K562 (cell line): ENCODE measurements around the gene SH3BGRL2. TPM values are rescaled to one million over a fixed set of nuclear protein-coding genes. Genes with fewer than 3 reads are reported as not detected.

Experiments used
- ETV6 ChIP-seq, 3 experiments: fragments of 150-350 bp in 1 of 3; sonication (generic) in 1 of 3; formaldehyde crosslinking in 1 of 3; IDR thresholded peaks; 2 replicates each; pipeline versions ENCODE4 v1.6.1 to v1.8.0; 2014 to 2022; ENCODE audit warnings: borderline replicate concordance in 2 of 3, low read depth in 2 of 3, antibody characterized with exemption in 1 of 3, low read length in 1 of 3, mild to moderate bottlenecking in 1 of 3, missing genetic modification reagents in 1 of 3
- GATAD2B ChIP-seq: fragments of 450-650 bp; IDR thresholded peaks from 2 replicates; pipeline ENCODE4 v1.6.1; 2017; ENCODE audit warnings: mild to moderate bottlenecking, borderline replicate concordance
- HCFC1 ChIP-seq: IDR thresholded peaks from 2 replicates; pipeline ENCODE4 v1.6.1; 2012; ENCODE audit warnings: low read depth, low read length, improper control_type of control experiment
- HMG20B ChIP-seq: fragments of 250-450 bp; sonication (Bioruptor Pico); IDR thresholded peaks from 2 replicates; pipeline ENCODE4 v1.5.0; 2021; ENCODE audit warnings: mild to moderate bottlenecking
- MAZ ChIP-seq, 2 experiments: fragments of 450-650 bp in 1 of 2; sonication (generic) in 1 of 2; formaldehyde crosslinking; IDR thresholded peaks in 1 of 2; conservative IDR thresholded peaks in 1 of 2; 2 replicates each; pipeline versions ENCODE4 v1.4.0 to v1.5.0; 2020; ENCODE audit warnings: mild to moderate bottlenecking in 1 of 2, missing genetic modification reagents in 1 of 2
- MYNN ChIP-seq, 2 experiments: sonication (generic); formaldehyde crosslinking in 1 of 2; IDR thresholded peaks; 2 replicates each; pipeline versions ENCODE4 v1.5.0 to v1.6.1; 2016 to 2020; ENCODE audit warnings: antibody characterized with exemption in 1 of 2, missing genetic modification reagents in 1 of 2
- NRF1 ChIP-seq, 2 experiments: fragments of 450-650 bp; IDR thresholded peaks in 1 of 2; conservative IDR thresholded peaks in 1 of 2; 2 replicates each; pipeline ENCODE4 v1.6.1; 2014; ENCODE audit warnings: mild to moderate bottlenecking in 2 of 2
- POLR2A ChIP-seq: fragments of 450-650 bp; conservative IDR thresholded peaks from 2 replicates; pipeline ENCODE4 v1.6.1; 2016
- PRMT5 ChIP-seq: sonication (generic); formaldehyde crosslinking; IDR thresholded peaks from 2 replicates; pipeline ENCODE4 v1.5.0; 2020; ENCODE audit warnings: missing genetic modification reagents
- SPI1 ChIP-seq: IDR thresholded peaks from 2 replicates; pipeline ENCODE4 v1.6.1; 2011; ENCODE audit warnings: low read depth, low read length, control low read depth, borderline replicate concordance
- TAF1 ChIP-seq: IDR thresholded peaks from 2 replicates; pipeline ENCODE4 v1.6.1; 2011; ENCODE audit warnings: mild to moderate bottlenecking, low read length, moderate library complexity; ENCODE audit not compliant: insufficient read depth, control insufficient read depth, severe bottlenecking; ENCODE audit errors: extremely low read depth
- TRIM24 ChIP-seq, 2 experiments: fragments of 450-650 bp; IDR thresholded peaks; 2 replicates each; pipeline ENCODE4 v1.6.1; 2016
- U2AF1 ChIP-seq: fragments of 200-400 bp; formaldehyde crosslinking; optimal IDR thresholded peaks from 2 replicates; pipeline ENCODE3; 2017; ENCODE audit warnings: mild to moderate bottlenecking, low read depth, low read length, moderate library complexity
- XRCC5 ChIP-seq: fragments of 200-400 bp; formaldehyde crosslinking; IDR thresholded peaks from 2 replicates; pipeline ENCODE4 v1.6.1; 2017; ENCODE audit warnings: low read depth, mild to moderate bottlenecking, low read length
- YY1 ChIP-seq, 3 experiments: IDR thresholded peaks; 2 replicates each; pipeline ENCODE4 v1.6.1; 2011; ENCODE audit warnings: low read length in 2 of 3, mild to moderate bottlenecking in 2 of 3, moderate library complexity in 2 of 3, borderline replicate concordance in 1 of 3, control low read depth in 1 of 3, low read depth in 1 of 3; ENCODE audit not compliant: insufficient read depth in 3 of 3, insufficient replicate concordance in 2 of 3, control insufficient read depth in 1 of 3, insufficient read length in 1 of 3; ENCODE audit errors: extremely low read depth in 1 of 3
- ZFPM2 ChIP-seq: fragments of 250-450 bp; sonication (Bioruptor Pico); IDR thresholded peaks from 2 replicates; pipeline ENCODE4 v1.5.1; 2022; ENCODE audit warnings: mild to moderate bottlenecking
- ZNF140 ChIP-seq: fragments of 250-450 bp; sonication (Bioruptor Pico); IDR thresholded peaks from 2 replicates; pipeline ENCODE4 v1.8.0; 2021; ENCODE audit warnings: moderate library complexity, mild to moderate bottlenecking, inconsistent platforms
- ZNF184 ChIP-seq: sonication (generic); formaldehyde crosslinking; IDR thresholded peaks from 2 replicates; pipeline ENCODE4 v1.5.0; 2020; ENCODE audit warnings: missing genetic modification reagents
- ZNF316 ChIP-seq: fragments of 450-650 bp; IDR thresholded peaks from 2 replicates; pipeline ENCODE4 v1.6.1; 2016
- ZNF586 ChIP-seq: fragments of 450-650 bp; formaldehyde crosslinking; conservative IDR thresholded peaks from 2 replicates; pipeline ENCODE4 v1.4.0; 2020; ENCODE audit warnings: mild to moderate bottlenecking, moderate library complexity
- ZNF764 ChIP-seq: fragments of 250-450 bp; sonication (Bioruptor Pico); IDR thresholded peaks from 2 replicates; pipeline ENCODE4 v1.4.0; 2020; ENCODE audit warnings: low read depth, mild to moderate bottlenecking, moderate library complexity
- polyA plus RNA-seq, 8 experiments: library from polyadenylated mRNA; depleted of rRNA in 4 of 8; stranded (reverse) in 5 of 8; unstranded in 3 of 8; fragments of >200 nt; fragmentation: Nextera tagmentation in 2 of 8; fragmentation: Illumina TruSeq in 1 of 8; extraction: Ambion mirVana in 2 of 8; extraction: Trizol in 1 of 8; gene quantifications; 2 replicates each; pipeline versions ENCODE4 v1.2.1 to v1.2.3, GENCODE V29; 2011 to 2014; ENCODE audit warnings: inconsistent platforms in 1 of 8, missing spikeins in 1 of 8
- total RNA-seq, 7 experiments: library from RNA; depleted of rRNA in 6 of 7; stranded (reverse); fragments of >200 nt in 6 of 7; fragmentation: Illumina TruSeq in 2 of 7; extraction: Trizol in 2 of 7; gene quantifications; 2 replicates each; pipeline versions ENCODE4 v1.2.1 to v1.2.3, GENCODE V29; 2011 to 2021; ENCODE audit warnings: low replicate concordance in 1 of 7
- TF ChIP-seq, protein P1 (sequence below): sonication (generic); formaldehyde crosslinking; IDR thresholded peaks from 2 replicates; pipeline ENCODE4 v1.5.0; 2020; ENCODE audit warnings: missing genetic modification reagents
- TF ChIP-seq, protein P2 (sequence below): sonication (generic); formaldehyde crosslinking; IDR thresholded peaks from 2 replicates; pipeline ENCODE4 v1.8.0; 2022; ENCODE audit warnings: mild to moderate bottlenecking, missing genetic modification reagents
- TF ChIP-seq, protein P3 (sequence below): fragments of 450-650 bp; IDR thresholded peaks from 2 replicates; pipeline ENCODE4 v1.6.1; 2016; ENCODE audit warnings: mild to moderate bottlenecking

SH3BGRL2 gene
- total and polyA plus RNA-seq, 9 of the 15 experiments (the other 6 are each of a cell fraction or from before 2014, with no cell fraction given): 4.4 to 12.1 (median 7.3) TPM

DNA sequence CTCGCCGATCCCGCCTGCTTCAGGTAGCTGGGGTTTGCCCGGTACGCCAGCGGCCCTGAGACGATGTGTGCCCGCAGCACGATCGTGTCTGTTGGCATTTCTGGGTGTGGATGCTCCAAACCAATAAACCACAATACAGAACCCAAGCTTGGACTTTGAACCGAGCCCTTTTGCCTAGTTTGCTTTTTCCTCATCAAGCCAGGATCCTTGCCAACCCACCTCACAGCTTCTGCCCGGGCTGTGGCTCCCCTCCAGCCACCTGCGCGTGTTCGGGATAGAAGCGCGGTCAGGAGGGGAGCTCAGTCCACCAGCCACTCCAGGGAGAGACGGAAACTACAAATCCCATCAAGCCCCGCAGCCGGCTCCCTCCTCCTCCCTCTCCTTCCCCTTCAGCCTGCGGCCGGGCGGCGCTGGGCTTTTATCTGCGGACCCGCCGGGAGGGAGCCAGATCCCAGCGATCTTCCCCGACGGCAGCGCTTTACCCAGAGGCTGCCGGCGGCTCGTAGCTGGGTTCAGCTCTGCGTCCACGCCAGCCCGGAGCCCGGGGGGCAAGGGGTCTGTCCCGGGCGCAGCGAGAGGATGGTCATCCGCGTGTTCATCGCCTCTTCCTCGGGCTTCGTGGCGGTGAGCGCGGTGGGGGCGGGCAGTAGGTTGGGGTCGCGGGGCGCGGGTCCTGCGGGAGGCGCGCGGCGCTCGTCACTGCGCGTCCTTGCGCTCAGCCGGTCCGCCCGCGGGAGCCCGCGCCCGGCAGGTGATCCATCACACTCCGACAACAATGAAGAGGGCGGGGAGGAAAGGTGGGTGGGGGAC is at the start of gene SH3BGRL2 (continued):
- TF ChIP-seq ZNF316: no peak
- no peak for TF ChIP-seq ZNF764 (CRISPR knock-in tag)
- TF ChIP-seq MAZ (CRISPR knock-in tag; conservative IDR thresholded peaks at IDR 0.05 in 1 of 2, IDR thresholded peaks at IDR 0.05 in 1 of 2): peak; percentile 80 to 86
- TF ChIP-seq PRMT5: no peak
- TF ChIP-seq HMG20B: no peak
- TF ChIP-seq, protein P1, sequence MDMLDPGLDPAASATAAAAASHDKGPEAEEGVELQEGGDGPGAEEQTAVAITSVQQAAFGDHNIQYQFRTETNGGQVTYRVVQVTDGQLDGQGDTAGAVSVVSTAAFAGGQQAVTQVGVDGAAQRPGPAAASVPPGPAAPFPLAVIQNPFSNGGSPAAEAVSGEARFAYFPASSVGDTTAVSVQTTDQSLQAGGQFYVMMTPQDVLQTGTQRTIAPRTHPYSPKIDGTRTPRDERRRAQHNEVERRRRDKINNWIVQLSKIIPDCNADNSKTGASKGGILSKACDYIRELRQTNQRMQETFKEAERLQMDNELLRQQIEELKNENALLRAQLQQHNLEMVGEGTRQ (CRISPR knock-in tag): no peak; the same call in 1 of the 2 replicates
- peak; percentile 62 for TF ChIP-seq U2AF1
- TF ChIP-seq TRIM24 (IDR thresholded peaks at IDR 0.05): peak in 1 of 2 experiments; percentile 61; a peak in 2 of 4 replicates
- TF ChIP-seq, protein P2, sequence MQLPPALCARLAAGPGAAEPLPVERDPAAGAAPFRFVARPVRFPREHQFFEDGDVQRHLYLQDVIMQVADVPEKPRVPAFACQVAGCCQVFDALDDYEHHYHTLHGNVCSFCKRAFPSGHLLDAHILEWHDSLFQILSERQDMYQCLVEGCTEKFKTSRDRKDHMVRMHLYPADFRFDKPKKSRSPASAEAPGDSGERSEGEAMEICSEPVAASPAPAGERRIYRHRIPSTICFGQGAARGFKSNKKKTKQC (CRISPR knock-in tag): peak; percentile 67; the same call in 1 of the 2 replicates
- no peak for TF ChIP-seq ZNF140
- peak; percentile 57 to 69 for TF ChIP-seq NRF1 (conservative IDR thresholded peaks at IDR 0.05 in 1 of 2, IDR thresholded peaks at IDR 0.05 in 1 of 2)
- TF ChIP-seq HCFC1: peak; percentile 93
- TF ChIP-seq ZFPM2 (CRISPR knock-in tag): no peak
- TF ChIP-seq, protein P3, sequence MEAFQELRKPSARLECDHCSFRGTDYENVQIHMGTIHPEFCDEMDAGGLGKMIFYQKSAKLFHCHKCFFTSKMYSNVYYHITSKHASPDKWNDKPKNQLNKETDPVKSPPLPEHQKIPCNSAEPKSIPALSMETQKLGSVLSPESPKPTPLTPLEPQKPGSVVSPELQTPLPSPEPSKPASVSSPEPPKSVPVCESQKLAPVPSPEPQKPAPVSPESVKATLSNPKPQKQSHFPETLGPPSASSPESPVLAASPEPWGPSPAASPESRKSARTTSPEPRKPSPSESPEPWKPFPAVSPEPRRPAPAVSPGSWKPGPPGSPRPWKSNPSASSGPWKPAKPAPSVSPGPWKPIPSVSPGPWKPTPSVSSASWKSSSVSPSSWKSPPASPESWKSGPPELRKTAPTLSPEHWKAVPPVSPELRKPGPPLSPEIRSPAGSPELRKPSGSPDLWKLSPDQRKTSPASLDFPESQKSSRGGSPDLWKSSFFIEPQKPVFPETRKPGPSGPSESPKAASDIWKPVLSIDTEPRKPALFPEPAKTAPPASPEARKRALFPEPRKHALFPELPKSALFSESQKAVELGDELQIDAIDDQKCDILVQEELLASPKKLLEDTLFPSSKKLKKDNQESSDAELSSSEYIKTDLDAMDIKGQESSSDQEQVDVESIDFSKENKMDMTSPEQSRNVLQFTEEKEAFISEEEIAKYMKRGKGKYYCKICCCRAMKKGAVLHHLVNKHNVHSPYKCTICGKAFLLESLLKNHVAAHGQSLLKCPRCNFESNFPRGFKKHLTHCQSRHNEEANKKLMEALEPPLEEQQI: no peak
- TF ChIP-seq YY1 (IDR thresholded peaks at IDR 0.05; ENCODE audit: borderline replicate concordance in 1 of 3, control insufficient read depth in 1 of 3, extremely low read depth in 1 of 3, insufficient read depth in 3 of 3, insufficient read length in 1 of 3, insufficient replicate concordance in 2 of 3, low read depth in 1 of 3, low read length in 2 of 3): peak in 2 of 3 experiments; percentile 34 to 37
- TF ChIP-seq MYNN (IDR thresholded peaks at IDR 0.05): peak; percentile 54; the same call in 1 of the 2 replicates
- TF ChIP-seq MYNN (CRISPR knock-in tag; IDR thresholded peaks at IDR 0.05): no peak
- no peak for TF ChIP-seq ZNF586 (CRISPR knock-in tag)
- peak; percentile 78 for TF ChIP-seq TAF1
- TF ChIP-seq ETV6 (IDR thresholded peaks at IDR 0.05; ENCODE audit: borderline replicate concordance in 1 of 2, low read depth in 2 of 2, low read length in 1 of 2): no peak
- no peak for TF ChIP-seq ETV6 (CRISPR knock-in tag; IDR thresholded peaks at IDR 0.05; ENCODE audit: borderline replicate concordance)
- peak; percentile 78 for TF ChIP-seq POLR2A
- 0 out of 2 replicates have a peak, but pooled peaks have one; percentile 23 for TF ChIP-seq XRCC5
- TF ChIP-seq ZNF184 (CRISPR knock-in tag): no peak
- no peak for TF ChIP-seq SPI1
- TF ChIP-seq GATAD2B: peak; percentile 29; the same call in 1 of the 2 replicates
